HG03159 (cell line): ENCODE data around the gene LCN15.
"Not testable (repeated sequence)": the region's sequence is repeated elsewhere in the genome, so short reads cannot be mapped to it uniquely, and the experiment has no call there.

Experiments
- ATAC-seq: cut with Tn5 transposase; IDR thresholded peaks from one replicate; pipeline ENCODE4 v1.9.1; 2021; ENCODE audit warnings: mild to moderate bottlenecking, moderate library complexity; ENCODE audit not compliant: unreplicated experiment

The LCN15 gene

GRCh38 chr9:136764301-136764891 lies at the start of gene LCN15:
TSS of gene LCN15 (minus strand) at chr9:136764518. CDS start at chr9:136764488, 30 bp downstream.
- no peak for ATAC-seq

GRCh38 chr9:136808806-136809158 lies 44.5 kb upstream of the LCN15 start:
- no peak for ATAC-seq

- peak; percentile 30 for ATAC-seq
These were observed 43.9 kb upstream of the LCN15 start for GRCh38 chr9:136808075-136808805.

- ATAC-seq = peak; percentile 71
These were observed 43.2 kb upstream of the LCN15 start, which contains the start of gene RABL6 for GRCh38 chr9:136807281-136808074. TSS of gene RABL6 (plus strand) at chr9:136807948. CDS start at chr9:136808197, 249 bp downstream.

- ATAC-seq = no peak
These were observed 42.4 kb upstream of the LCN15 start for GRCh38 chr9:136806631-136807201.

- ATAC-seq = no peak
These were observed 41.7 kb upstream of the LCN15 start for GRCh38 chr9:136806067-136806466.

GRCh38 chr9:136805207-136805740 lies 41.0 kb upstream of the LCN15 start:
- no peak for ATAC-seq

GRCh38 chr9:136804509-136805206 lies 40.3 kb upstream of the LCN15 start:
- no peak for ATAC-seq

GRCh38 chr9:136803551-136804508 lies 39.5 kb upstream of the LCN15 start:
- ATAC-seq = no peak

GRCh38 chr9:136803009-136803550 lies 38.8 kb upstream of the LCN15 start:
- not testable (repeated sequence) for ATAC-seq

- no peak for ATAC-seq
These were observed 38.0 kb upstream of the LCN15 start for GRCh38 chr9:136802321-136802720.

- ATAC-seq = peak; percentile 49
These were observed 35.7 kb upstream of the LCN15 start for GRCh38 chr9:136799854-136800657.

- no peak for ATAC-seq
These were observed 34.9 kb upstream of the LCN15 start for GRCh38 chr9:136799079-136799853.

GRCh38 chr9:136798708-136799078 lies 34.4 kb upstream of the LCN15 start:
- no peak for ATAC-seq

GRCh38 chr9:136796775-136797347 lies 32.5 kb upstream of the LCN15 start:
- not testable (repeated sequence) for ATAC-seq

- no peak for ATAC-seq
These were observed 32.0 kb upstream of the LCN15 start, which contains the start of gene CCDC183 for GRCh38 chr9:136796238-136796774. TSS of gene CCDC183 (plus strand) at chr9:136796338. CDS start at chr9:136796398, 60 bp downstream.

GRCh38 chr9:136795000-136795348 lies 30.7 kb upstream of the LCN15 start:
- ATAC-seq = no peak
